Measurements from ENCODE around the gene CYP24A1.

The CYP24A1 gene

GRCh38 chr20:54112221-54112884 lies 61.4 kb downstream of the CYP24A1 start:
- DNase-seq (ENCODE audit: low read depth): no peak

DNA sequence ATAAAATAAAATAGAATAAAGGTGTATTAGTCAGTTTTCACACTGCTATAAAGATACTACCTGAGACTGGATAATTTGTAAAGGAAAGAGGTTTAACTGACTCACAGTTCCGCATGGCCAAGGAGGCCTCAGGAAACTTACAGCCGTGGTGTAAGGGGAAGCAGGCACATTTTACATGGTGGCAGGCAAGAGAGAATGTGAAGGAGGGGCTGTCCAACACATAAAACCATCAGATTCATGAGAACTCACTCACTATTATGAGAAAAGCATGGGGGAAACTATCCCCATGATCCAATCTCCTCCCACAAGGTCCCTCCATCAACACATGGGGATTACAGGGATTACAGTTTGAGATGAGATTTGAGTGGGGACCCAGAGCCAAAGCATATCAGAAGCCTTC lies 62.3 kb downstream of the CYP24A1 start:
- DNase-seq (ENCODE audit: low read depth): no peak

DNA sequence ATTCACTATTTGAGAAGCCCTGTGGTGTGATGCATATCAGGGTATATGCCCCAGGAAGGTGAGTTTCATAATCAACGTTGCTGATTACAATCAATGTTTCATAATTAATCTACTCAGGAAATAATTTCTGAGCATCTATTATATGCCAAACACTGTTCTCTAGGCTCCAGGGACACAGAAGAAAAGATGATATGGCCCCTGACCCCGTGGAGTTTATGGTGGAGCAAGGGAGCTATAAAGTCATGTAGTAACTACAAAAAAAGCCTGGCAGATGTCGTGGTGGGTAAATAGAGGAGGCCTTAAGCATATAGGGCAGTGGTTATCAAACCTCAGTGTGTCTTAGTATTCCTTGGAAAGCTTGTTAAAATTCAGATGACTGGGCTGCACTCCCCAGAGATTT lies 63.3 kb downstream of the CYP24A1 start:
- no peak for DNase-seq (ENCODE audit: low read depth)

GRCh38 chr20:54110041-54110440 lies 63.7 kb downstream of the CYP24A1 start:
- DNase-seq (ENCODE audit: low read depth): no peak

- DNase-seq (ENCODE audit: low read depth): no peak
Measured at GRCh38 chr20:54108817-54109216, 65.0 kb downstream of the CYP24A1 start.

DNA sequence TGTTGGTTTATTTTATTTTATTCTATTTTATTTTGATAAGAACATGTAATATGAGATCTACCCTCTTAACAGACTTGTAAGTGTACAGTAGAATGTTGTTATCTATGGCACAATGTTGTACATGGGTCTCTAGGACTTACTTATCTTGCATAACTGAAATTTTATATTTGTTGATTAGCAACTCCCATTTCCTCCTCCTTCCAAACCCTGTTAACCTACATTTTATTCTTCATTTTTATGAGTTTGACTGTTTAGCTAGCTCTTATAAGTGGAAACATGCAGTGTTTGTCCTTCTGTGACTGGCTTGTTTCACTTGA lies 65.5 kb downstream of the CYP24A1 start:
- no peak for DNase-seq (ENCODE audit: low read depth)

DNA sequence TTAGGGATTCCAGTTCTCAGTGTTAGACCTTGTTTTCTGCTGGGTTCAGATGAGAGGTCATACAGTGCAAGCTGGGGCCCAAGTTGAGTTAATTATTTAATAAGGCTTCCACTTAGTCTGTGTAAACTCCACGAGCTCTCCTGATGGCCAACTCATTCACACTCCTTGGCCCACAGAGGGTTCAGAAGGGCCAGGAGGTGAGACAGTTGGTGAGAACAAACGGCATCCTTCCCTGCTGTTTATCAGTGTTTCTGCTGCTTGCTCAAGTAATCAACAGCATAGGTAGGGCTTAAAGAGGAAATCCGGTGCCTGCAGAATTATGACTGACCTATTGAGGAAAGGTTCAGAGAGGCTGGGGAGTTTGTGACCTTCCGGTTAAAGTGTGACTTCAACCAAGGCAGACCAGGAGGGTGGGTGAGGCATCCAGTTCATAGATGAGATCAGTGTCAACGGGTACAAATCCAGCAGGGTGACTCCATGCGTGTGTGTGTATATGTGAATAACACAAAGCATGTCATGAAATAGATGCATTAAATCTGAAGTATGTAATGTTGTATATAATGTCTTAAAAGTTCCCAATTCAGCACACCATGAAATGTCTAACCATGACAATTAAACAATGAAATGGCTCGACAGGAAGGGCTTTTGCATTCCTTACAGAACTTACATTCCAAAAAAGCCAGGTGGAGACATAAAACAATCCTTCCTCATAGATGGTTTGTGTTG lies 66.0 kb downstream of the CYP24A1 start:
- no peak for DNase-seq (ENCODE audit: low read depth)

- DNase-seq (ENCODE audit: low read depth): no peak
Measured at GRCh38 chr20:54107181-54107580, 66.6 kb downstream of the CYP24A1 start.

GRCh38 chr20:54106162-54106561 lies 67.6 kb downstream of the CYP24A1 start:
- no peak for DNase-seq (ENCODE audit: low read depth)

DNA sequence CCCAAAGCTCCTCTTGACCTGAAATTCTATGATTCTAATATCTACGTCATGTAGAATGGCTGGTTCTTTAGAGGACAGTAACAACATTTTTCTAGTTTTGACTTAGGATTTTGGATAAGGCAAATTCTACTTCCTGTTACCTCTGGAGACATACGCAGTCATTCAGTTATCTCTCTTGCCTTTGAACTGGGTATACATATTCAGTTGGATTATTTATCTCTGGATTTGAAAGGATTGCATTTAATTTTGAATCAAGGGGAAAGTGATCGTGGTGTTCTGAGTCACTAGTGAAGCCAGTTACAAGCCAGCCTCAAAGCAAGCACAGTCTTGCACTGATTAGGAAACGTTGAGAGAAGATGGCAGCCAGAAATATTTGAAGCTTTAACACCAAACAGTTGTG lies 68.1 kb downstream of the CYP24A1 start:
- DNase-seq (ENCODE audit: low read depth): no peak

DNA sequence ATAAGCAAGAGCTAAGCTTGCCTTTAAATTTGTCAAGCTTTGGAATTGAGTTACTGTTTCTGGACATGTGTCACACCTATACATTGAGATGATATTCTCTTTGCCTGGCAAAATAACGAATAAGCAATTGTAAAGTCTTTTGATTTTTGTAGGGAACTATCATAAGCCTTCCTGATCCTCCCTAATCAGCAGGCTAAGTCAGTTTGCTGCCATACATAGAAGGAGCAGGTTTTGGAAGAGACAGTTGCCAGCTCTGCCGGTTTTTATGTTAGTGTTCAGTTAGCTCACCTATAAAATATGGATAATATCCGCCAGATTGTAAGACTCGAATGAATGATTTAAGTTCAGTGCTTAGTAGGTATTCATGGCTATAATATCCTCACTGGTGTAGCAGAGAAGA lies 69.0 kb downstream of the CYP24A1 start:
- DNase-seq (ENCODE audit: low read depth): no peak

DNA sequence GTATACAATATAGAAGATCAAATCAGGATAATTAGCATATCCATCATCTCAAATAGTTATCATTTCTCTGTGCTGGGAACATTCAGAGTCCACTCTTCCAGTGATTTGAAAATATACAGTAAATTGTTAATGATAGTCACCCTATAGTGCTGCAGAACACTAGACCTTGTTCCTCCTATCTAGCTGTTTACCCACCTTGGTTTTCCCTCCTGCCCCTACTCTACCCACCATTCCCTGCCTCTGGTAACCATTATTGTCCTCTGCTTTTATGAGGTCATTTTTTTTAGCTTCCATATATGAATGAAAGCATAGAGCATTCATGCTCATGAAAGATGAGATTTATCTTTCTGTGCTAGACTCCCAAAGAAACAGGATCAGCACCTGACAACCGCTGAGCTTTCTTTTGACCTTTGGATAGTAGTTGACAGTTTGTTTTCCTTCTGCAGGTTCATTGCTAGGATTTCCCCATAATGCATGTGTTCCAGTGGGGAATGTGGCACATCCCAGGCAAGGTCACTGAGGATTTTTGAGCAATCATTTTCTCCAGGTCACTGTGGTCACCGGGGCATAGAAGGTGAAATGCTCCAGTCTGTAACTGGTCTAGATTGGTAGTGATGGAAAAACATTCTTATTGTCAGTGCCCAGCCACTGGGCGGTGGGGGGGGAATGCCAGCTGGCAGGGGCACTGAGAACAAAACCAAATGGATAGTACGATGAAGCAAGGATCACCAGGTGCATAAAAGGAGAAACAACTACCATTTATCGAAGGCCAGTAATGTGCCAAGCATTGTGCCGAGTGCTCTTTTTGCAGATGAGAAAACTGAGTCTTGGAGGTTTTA lies 69.8 kb downstream of the CYP24A1 start:
- no peak for DNase-seq (ENCODE audit: low read depth)
